Measurements from ENCODE around the gene RBMS1.
"Not testable (repeated sequence)": the region's sequence is repeated elsewhere in the genome, so short reads cannot be mapped to it uniquely, and the experiment has no call there.

RBMS1 gene

DNA sequence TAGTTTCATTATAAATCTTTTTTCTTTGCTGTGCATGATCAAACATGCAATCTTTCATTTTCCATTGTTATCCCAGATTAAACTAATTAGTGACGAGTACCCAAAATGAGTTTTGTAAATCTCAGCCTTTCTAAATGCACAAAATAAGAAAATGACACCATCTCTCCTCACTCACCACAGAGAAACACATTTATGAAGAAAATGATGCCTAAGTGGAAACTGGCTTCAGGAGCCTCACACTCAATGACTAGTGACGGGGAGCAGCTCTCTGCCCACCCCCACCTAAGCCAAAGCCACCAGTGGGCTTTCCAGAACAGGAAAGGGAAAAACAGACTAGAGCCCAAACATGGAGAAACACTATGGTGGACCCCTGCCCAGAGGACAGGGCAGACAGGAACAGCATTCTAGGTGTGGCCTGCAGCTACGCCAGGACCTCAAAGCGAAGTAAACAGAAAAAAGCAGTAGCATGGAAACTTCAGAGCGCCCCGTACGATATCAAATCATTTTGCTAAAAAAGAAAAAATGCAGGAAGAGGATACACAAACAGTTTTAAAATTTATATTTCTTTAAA, 113.5 kb downstream of the RBMS1 start:
- DNase-seq (ENCODE audit: low spot score): no peak

DNA sequence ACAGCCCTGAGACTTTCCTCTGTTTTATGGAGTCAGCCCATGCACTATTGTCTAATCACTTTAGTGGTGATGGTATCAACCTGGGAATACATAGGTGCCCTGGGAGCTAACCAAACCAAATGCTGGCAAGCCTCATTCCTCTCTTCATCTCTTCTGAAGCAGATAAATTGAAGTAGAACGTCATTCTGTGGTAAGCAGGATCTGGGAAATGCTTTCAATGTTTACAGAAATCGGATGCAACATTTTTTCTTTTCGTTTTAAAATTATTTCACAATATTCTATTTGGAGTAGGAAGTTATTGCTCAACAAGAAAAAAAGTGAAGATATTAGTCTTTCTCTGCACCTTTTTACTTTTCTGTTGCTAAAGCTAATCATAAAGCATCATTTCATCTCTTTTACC, 114.2 kb downstream of the RBMS1 start:
- no peak for DNase-seq (ENCODE audit: low spot score)

GRCh38 chr2:160377204-160377995, 116.2 kb downstream of the RBMS1 start:
- no peak for DNase-seq (ENCODE audit: low spot score)

DNA sequence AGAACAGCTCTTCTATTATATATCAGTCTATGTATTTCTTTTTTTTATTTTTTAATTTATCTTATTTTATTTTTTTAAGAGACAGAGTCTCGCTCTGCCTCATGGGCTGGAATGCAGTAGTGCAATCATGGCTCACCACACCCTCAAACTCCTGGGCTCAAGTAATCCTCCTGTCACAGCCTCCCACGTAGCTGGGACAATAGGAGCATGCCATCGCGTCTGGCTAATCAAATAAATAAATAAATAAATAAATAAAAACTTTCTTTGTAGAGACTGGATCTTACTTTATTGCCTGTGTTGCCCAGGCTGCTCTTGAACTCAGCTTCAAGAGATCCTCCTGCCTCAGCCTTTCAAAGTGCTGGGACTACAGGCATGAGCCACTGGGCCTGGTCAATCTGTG, 117.0 kb downstream of the RBMS1 start:
- peak; percentile 73 for DNase-seq (ENCODE audit: low spot score)

DNA sequence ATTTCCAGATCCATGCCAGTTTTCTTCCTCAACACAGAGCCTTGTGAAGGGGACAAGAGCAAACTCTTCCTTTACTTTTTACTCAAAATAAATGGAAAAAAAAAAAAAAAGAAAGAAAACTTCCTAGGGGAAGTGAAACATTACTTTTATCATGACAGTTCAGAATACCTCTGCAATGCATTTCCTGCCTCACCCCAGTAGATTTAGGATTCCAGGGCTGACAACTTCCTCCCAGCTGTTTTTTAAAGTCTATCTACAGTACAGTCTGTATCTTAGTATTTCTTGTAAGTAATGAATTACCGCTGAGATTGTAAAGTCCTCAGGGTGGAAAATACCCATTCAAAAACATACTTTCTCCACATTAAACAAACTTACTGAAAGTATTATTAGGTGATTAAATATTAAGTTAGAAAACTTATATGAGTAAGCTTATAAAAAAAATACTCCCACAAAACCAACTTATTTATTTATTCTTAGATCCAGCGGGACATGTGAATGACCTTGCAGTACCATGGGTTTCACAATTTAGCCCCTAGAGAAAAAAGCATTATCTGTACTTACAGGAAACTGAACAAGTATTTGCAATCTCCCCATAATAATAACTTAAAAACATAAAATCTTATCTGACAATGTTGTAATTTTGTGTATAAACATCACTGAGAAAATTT, 117.7 kb downstream of the RBMS1 start:
- DNase-seq (ENCODE audit: low spot score): peak; percentile 65

GRCh38 chr2:160375037-160375436, 118.6 kb downstream of the RBMS1 start:
- DNase-seq (ENCODE audit: low spot score): no peak

DNA sequence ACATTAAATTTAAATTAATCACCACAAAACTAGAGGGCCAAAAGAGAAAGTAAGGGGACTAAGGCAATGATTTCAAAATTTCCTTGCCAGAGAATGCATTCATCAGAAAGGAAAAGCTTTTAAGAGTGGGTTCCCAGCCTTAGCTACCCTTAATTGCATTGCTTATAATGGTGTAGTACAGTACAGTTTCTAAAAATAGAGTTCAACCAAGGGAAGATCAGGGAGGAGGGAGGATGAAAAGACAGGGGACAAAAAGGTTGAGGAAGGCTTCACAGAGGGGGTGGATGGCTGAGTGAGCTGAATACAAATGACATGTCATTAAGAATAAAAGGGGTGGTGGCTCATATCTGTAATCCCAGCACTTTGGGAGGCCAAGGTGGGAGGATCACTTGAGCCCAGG, 119.9 kb downstream of the RBMS1 start:
- no peak for DNase-seq (ENCODE audit: low spot score)

GRCh38 chr2:160373263-160373662, 120.3 kb downstream of the RBMS1 start:
- no peak for DNase-seq (ENCODE audit: low spot score)

DNA sequence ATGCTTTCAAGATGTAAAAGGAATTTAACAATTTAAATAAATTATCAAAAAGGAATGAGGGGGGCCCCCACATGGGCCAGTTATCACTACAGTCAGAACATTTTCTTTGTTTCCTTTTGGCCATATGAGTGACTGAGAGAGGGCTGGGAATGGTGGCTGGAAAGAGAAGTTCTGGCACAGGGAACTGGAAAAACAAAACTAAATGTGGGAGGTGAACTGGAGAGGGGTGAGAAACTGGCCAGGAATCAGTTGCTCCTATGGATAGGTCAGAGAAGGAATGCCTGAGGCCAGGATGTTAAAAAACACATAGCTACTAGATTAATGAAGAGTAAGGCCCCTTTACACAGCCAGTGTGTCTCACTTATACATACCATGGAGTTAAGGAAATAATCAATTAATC, 121.0 kb downstream of the RBMS1 start:
- DNase-seq (ENCODE audit: low spot score): no peak

- DNase-seq (ENCODE audit: low spot score): no peak
Measured at GRCh38 chr2:160372010-160372356, 121.6 kb downstream of the RBMS1 start.

- peak; percentile 94 for DNase-seq (ENCODE audit: low spot score)
Measured at GRCh38 chr2:160371251-160372009, 122.2 kb downstream of the RBMS1 start.

DNA sequence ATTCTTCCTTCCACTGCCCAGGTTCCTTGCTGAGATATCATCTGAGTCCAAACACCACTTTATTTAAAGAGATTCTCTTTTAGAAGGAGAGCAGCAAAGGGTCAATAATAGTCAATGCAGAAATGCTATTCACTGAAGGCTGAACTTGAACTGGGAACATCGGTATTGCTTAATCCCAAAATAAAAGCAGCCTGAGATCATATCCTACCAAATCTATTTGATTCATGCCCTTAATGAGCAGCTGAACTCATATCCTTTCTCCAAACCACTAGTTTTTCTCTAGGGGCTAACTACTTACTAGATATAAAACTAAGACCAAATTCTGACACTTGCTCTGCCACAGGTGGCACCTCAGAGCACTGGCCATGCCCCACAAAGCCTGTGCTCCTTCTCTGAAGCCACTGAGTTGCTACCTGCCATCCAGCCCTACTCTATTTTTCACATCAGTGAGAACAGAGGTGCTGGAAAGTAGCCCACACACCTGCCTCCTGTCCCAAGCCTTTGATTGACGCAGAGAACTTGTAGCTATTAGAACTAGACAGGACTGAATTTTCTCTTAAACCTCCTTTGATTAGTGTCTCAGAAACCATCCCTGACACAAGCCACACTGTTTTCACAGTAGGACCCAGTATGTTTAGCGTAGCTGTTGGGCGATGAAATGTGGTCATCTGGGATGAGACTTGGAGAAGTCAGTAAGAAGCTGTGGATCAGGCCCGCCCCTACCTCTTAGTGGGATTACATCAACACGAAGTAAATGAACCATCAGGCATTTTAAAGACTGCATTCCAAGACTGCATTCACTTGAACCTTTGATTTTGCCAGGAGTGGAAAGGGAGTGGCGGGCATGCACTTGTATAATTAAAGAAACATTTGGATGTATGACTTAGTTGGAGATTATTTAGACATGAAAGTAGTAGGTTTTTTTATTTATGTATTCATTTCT, 124.3 kb downstream of the RBMS1 start:
- no peak for DNase-seq (ENCODE audit: low spot score)

DNA sequence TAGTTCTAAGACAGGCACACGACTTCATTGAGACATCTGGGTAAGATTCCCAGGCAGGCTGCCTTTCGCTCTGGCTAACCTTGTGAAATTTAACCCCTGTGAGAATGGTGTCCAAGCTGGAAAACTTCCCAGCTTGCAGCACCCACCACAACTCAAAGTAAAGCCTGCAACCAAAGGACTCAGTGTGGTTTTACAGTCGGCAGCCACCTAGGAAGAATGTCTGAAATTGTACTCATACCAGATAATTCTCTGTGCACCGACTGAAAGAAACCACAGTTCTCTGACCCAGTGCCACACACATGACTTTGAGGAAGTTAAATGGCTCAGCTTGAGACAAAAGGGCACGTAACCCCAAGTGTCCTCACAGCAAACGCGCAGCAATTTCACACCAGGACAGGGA, 125.7 kb downstream of the RBMS1 start:
- no peak for DNase-seq (ENCODE audit: low spot score)

DNA sequence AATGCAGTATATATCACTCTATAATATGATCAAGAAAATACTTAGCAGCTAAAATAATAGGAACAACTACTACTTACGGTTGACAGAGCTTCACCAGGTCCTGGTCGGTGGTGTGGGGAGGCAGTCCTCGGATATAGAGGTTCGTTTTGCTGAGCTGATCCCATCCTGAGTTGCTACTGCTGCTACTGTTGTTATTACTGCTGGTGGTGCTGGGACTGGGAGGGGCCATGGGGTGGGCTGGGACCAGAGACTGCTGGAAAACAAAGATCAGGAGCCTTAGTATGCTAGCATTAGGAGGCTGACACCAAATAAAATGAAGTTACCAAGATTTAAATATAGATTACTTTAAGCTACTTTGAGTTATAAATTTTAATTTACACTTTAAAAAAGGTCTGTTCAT, 126.5 kb downstream of the RBMS1 start:
- not testable (repeated sequence) for DNase-seq (ENCODE audit: low spot score)

GRCh38 chr2:160366474-160366873, 127.1 kb downstream of the RBMS1 start:
- no peak for DNase-seq (ENCODE audit: low spot score)

- DNase-seq (ENCODE audit: low spot score): no peak
Measured at GRCh38 chr2:160365716-160366367, 127.8 kb downstream of the RBMS1 start.

DNA sequence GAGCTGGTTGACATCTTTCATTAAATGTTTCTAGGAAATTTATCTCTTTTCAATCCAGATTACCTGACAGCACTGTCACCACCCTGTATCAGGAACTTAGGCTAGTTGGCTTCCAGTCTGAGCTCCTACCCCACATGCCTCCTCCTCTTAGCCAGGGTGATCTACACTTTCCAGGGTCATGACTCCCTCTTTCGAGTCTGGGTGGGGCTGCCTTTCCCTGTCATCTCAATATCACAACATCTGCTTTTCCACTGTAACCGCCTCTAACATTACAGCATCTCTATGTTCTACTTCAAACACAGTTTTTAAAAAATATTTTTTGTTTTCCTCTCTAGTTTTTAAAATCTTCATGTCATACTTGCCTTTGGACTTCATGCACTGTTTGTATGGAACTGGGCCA, 129.2 kb downstream of the RBMS1 start:
- no peak for DNase-seq (ENCODE audit: low spot score)

DNA sequence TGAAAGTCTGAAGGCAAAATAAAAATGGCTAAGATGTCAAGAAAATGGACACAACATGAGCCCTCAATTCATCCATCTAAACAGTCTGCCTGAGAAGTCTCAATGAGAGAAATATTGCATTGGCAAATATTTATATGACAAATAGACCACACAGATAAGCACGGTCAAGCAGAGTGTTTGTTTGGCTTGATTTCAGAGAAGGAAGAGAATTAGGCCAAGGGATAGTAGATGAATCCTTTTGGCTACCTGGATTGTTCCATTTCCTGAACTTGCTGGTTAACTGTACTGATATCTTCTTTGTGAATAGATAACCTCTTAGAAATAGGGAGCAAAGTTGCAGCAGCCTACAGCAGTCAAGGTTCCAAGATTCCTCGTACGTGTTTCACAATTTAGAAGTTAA, 129.6 kb downstream of the RBMS1 start:
- no peak for DNase-seq (ENCODE audit: low spot score)

GRCh38 chr2:160363055-160363454, 130.6 kb downstream of the RBMS1 start:
- DNase-seq (ENCODE audit: low spot score): no peak

DNA sequence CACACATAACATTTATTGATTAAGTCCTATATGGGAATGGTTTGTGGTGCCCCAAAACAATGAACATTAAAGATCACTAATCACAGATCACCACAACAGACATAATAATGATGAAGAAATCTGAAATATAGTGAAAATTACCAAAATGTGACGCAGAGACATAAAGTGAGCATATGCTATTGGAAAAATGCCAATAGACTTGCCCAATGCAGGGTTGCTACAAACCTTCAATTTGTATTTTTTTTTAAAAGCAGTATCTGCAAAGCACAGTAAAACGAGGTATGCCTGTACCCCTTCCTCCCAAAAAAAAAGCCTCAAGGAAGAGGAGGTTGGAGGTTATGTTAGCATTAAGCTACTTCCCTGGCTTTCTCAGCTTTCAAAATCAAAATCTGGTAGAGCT, 131.1 kb downstream of the RBMS1 start:
- DNase-seq (ENCODE audit: low spot score): no peak

- DNase-seq (ENCODE audit: low spot score): no peak
Measured at GRCh38 chr2:160362018-160362417, 131.6 kb downstream of the RBMS1 start.

All from kidney capillary endothelial cell (primary cell).